Thyroid gland (tissue), 4 donors: ENCODE measurements around the gene GAS2L1. TPM values are rescaled to one million over a fixed set of nuclear protein-coding genes. Genes with fewer than 3 reads are reported as not detected.

Source experiments
- DNase-seq, 2 donors: peaks; one replicate each; pipeline ENCODE4 v3.0.0-alpha.2; 2019
- H3K27ac ChIP-seq, 3 donors: fragments of 200-600 bp; sonication (generic); 1 replicate in 2 of 3; 2 replicates in 1 of 3; pipeline ENCODE4 v1.5.1; 2016 to 2019; ENCODE audit warnings: mild to moderate bottlenecking in 1 of 3, moderate library complexity in 1 of 3
- H3K27me3 ChIP-seq: fragments of 200-600 bp; sonication (generic); one replicate; pipeline ENCODE4 v1.5.1; 2019
- H3K36me3 ChIP-seq, 2 donors: fragments of 200-600 bp; sonication (generic); one replicate each; pipeline ENCODE4 v1.5.1; 2016 to 2019
- H3K4me1 ChIP-seq, 2 donors: fragments of 200-600 bp; sonication (generic); one replicate each; pipeline ENCODE4 v1.5.1; 2017 to 2019
- H3K4me3 ChIP-seq, 3 donors: fragments of 200-600 bp; sonication (generic); replicated peaks in 1 of 3; 1 replicate in 2 of 3; 2 replicates in 1 of 3; pipeline ENCODE4 v1.5.1; 2016; ENCODE audit warnings: mild to moderate bottlenecking in 1 of 3
- H3K9me3 ChIP-seq: fragments of 200-600 bp; sonication (generic); one replicate; pipeline ENCODE4 v1.5.1; 2017
- CTCF ChIP-seq, 6 experiments: fragments of 200-600 bp in 3 of 6; fragments of 450-650 bp in 3 of 6; sonication (generic) in 3 of 6; IDR thresholded peaks; one replicate each; pipeline ENCODE4 v1.5.1; 2016 to 2019; ENCODE audit warnings: antibody characterized with exemption in 6 of 6, mild to moderate bottlenecking in 2 of 6, inconsistent platforms in 1 of 6, moderate library complexity in 1 of 6
- POLR2A ChIP-seq, 2 donors: fragments of 450-650 bp; IDR thresholded peaks; one replicate each; pipeline ENCODE4 v1.6.1; 2017; ENCODE audit warnings: antibody characterized with exemption in 2 of 2, mild to moderate bottlenecking in 2 of 2, moderate library complexity in 1 of 2
- WGBS, 2 donors: methylation state at CpG; one replicate each; pipeline ENCODE4 v1.1.5; 2017; 5-methylcytosine and 5-hydroxymethylcytosine counted together
- intact Hi-C: fragments of 100-400 bp; cut with DNase I; formaldehyde crosslinking; loops from one replicate; pipeline ENCODE4 v1.15.1; 2023
- total RNA-seq, 4 donors: library from RNA; depleted of rRNA; stranded (reverse); fragments of >200 nt; gene quantifications; one replicate each; pipeline ENCODE4 v1.2.3, GENCODE V29; 2016

Gene GAS2L1
- total RNA-seq, 4 donors from 2014 or later, result 9.3 to 22.2 (median 15.7) TPM

GRCh38 chr22:29310863-29311339, 4.5 kb downstream of the GAS2L1 start:
- no peak for TF ChIP-seq CTCF (IDR thresholded peaks at IDR 0.05)
- no peak for TF ChIP-seq POLR2A (IDR thresholded peaks at IDR 0.05)
- intact Hi-C loops, result loop anchor here (10.0 kb wide), 1 partner anchor 74 kb away; the partner anchor contains the start of gene AP1B1
- Histone ChIP-seq H3K27me3 (peaks cover 17% of the 10 kb centered on the region), H3K4me3 (no peak overlapping the region), H3K4me1 (peaks cover 28 to 78% of the 10 kb centered on the region in 2 donors), H3K9me3 (no peaks in the 10 kb centered on the region), H3K27ac (peak overlapping the region; percentile 66 to 71 (median 70)), H3K36me3 (no peaks in the 10 kb centered on the region)
- 18% methylated on average over 17 of the region's 18 CpGs; no CpG with 5 or more reads in 1 of the 2 donors for WGBS, 2 donors
- peak; percentile 96 to 97 for DNase-seq

GRCh38 chr22:29311464-29312217, 5.2 kb downstream of the GAS2L1 start:
- TF ChIP-seq POLR2A (IDR thresholded peaks at IDR 0.05) (no peak), CTCF (IDR thresholded peaks at IDR 0.05) (no peak)

GRCh38 chr22:29312218-29313125, 6.0 kb downstream of the GAS2L1 start:
- Histone ChIP-seq H3K9me3 (no peaks in the 10 kb centered on the region), H3K27ac (no peak overlapping the region), H3K4me1 (peaks cover 28 to 73% of the 10 kb centered on the region in 2 donors), H3K27me3 (peaks cover 17% of the 10 kb centered on the region), H3K36me3 (no peaks in the 10 kb centered on the region), H3K4me3 (no peak overlapping the region)
- WGBS, 2 donors, result 94 to 95% methylated on average over 24 to 25 of the region's 25 CpGs
- intact Hi-C loops, result loop anchor here (10.0 kb wide), 1 partner anchor 72 kb away; the partner anchor contains the start of gene AP1B1
- no peak for TF ChIP-seq POLR2A (IDR thresholded peaks at IDR 0.05)
- TF ChIP-seq CTCF (IDR thresholded peaks at IDR 0.05), result no peak
- DNase-seq, result no peak

More at GRCh38 chr22:29311464-29312217, 5.2 kb downstream of the GAS2L1 start:
- Histone ChIP-seq H3K4me3 (no peak overlapping the region), H3K4me1 (peaks cover 28 to 75% of the 10 kb centered on the region in 2 donors), H3K27me3 (peaks cover 17% of the 10 kb centered on the region), H3K27ac (peak overlapping the region in 2 of 3 donors; percentile 63 to 66), H3K36me3 (no peaks in the 10 kb centered on the region), H3K9me3 (no peaks in the 10 kb centered on the region)
- DNase-seq, result no peak
- 74 to 86% methylated on average over 18 to 38 of the region's 50 CpGs for WGBS, 2 donors
- intact Hi-C loops, result loop anchor here (10.0 kb wide), 1 partner anchor 73 kb away; the partner anchor contains the start of gene AP1B1

- intact Hi-C loops, result loop anchor here (10.0 kb wide), 1 partner anchor 72 kb away; the partner anchor contains the start of gene AP1B1
- H3K9me3 ChIP-seq, result no peaks in the 10 kb centered on the region
- H3K4me3 ChIP-seq, result no peak overlapping the region
- H3K4me1 ChIP-seq, result peaks cover 24 to 66% of the 10 kb centered on the region in 2 donors
- TF ChIP-seq CTCF (IDR thresholded peaks at IDR 0.05) (peak; percentile 18 to 72 (median 58)), POLR2A (IDR thresholded peaks at IDR 0.05) (no peak)
- WGBS, 2 donors, result 28 to 62% methylated on average over 3 to 12 of the region's 44 CpGs
- no peaks in the 10 kb centered on the region for H3K36me3 ChIP-seq
- DNase-seq, result peak; percentile 58 to 61
- H3K27ac ChIP-seq, result no peak overlapping the region
- H3K27me3 ChIP-seq, result peaks cover 17% of the 10 kb centered on the region
These were observed 6.7 kb downstream of the GAS2L1 start for GRCh38 chr22:29313126-29313575.
